Measurements from ENCODE around the gene AMOT.

Gene AMOT

DNA sequence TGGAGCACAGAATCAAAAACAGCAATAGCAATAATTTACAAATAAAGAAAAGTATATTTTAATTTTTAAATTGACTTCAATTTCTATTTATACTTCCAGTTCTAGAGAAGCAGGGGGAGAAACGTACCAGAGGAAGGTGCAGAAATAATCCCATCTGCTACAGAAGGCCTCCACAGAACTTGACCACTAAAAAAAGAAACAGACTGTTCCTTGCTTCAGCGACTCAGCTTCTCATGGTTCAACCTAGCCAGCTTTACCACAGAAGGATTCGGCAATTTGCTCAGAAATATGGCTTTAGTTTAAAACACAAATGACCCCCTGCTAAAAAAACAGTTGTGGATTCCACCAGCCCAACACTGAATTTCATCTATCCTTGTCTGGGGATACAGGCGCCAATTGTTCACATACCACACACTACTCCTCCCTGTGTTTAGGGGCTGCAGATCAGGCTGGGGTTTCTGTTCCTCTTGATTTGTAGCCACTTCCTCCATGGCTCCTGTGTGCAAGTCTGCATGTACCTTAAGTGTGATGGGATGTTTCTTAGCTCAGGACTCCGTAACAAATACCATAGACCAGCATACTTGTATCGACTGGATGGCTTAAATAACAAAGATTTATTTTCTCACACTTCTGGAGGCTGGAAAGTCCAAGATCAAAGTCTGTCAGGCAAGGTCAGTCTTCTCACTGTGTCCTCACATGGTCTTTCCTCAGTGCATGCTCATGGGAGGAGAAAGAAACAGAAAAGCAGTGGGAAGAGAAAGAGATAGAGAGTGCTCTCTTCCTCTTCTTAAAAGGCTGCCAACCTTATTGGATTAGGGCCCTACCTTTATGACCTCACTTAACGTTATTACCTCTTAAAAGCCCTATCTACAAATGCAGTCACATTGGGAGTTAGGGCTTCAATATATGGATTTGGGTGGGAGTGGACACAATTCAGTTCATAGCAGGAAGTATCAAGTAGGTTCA lies 79.1 kb downstream of the AMOT start:
- Histone ChIP-seq H3K79me2 (no peaks in the 10 kb centered on the region), H3K27me3 (ENCODE audit: control insufficient read depth, insufficient read depth, low read length) (no peaks in the 10 kb centered on the region), H3K27ac (no peak overlapping the region), H3K4me1 (no peaks in the 10 kb centered on the region), H3K4me2 (ENCODE audit: low read length) (no peak overlapping the region), H3K9me3 (ENCODE audit: control insufficient read depth, low read length) (no peaks in the 10 kb centered on the region), H3K4me3 (ENCODE audit: low read depth, low read length) (no peak overlapping the region), H2AFZ (no peak overlapping the region), H3K36me3 (ENCODE audit: control insufficient read depth, insufficient read depth, low read length) (no peaks in the 10 kb centered on the region), H3K9ac (no peak overlapping the region)
- TF ChIP-seq, protein P1, sequence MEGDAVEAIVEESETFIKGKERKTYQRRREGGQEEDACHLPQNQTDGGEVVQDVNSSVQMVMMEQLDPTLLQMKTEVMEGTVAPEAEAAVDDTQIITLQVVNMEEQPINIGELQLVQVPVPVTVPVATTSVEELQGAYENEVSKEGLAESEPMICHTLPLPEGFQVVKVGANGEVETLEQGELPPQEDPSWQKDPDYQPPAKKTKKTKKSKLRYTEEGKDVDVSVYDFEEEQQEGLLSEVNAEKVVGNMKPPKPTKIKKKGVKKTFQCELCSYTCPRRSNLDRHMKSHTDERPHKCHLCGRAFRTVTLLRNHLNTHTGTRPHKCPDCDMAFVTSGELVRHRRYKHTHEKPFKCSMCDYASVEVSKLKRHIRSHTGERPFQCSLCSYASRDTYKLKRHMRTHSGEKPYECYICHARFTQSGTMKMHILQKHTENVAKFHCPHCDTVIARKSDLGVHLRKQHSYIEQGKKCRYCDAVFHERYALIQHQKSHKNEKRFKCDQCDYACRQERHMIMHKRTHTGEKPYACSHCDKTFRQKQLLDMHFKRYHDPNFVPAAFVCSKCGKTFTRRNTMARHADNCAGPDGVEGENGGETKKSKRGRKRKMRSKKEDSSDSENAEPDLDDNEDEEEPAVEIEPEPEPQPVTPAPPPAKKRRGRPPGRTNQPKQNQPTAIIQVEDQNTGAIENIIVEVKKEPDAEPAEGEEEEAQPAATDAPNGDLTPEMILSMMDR (IDR thresholded peaks at IDR 0.05) = no peak

- no peaks in the 10 kb centered on the region for H3K79me2 ChIP-seq
- no peaks in the 10 kb centered on the region for H3K4me1 ChIP-seq
- no peaks in the 10 kb centered on the region for H3K27me3 ChIP-seq (ENCODE audit: control insufficient read depth, insufficient read depth, low read length)
- H3K9me3 ChIP-seq (ENCODE audit: control insufficient read depth, low read length) = no peaks in the 10 kb centered on the region
- H3K4me2 ChIP-seq (ENCODE audit: low read length) = no peak overlapping the region
- no peaks in the 10 kb centered on the region for H3K36me3 ChIP-seq (ENCODE audit: control insufficient read depth, insufficient read depth, low read length)
- H3K4me3 ChIP-seq (ENCODE audit: low read depth, low read length) = no peak overlapping the region
- TF ChIP-seq, protein P1 (IDR thresholded peaks at IDR 0.05) = no peak
- no peak overlapping the region for H3K27ac ChIP-seq
- no peak overlapping the region for H2AFZ ChIP-seq
- no peak overlapping the region for H3K9ac ChIP-seq
These were observed 79.9 kb downstream of the AMOT start for GRCh38 chrX:112760697-112761096.

DNA sequence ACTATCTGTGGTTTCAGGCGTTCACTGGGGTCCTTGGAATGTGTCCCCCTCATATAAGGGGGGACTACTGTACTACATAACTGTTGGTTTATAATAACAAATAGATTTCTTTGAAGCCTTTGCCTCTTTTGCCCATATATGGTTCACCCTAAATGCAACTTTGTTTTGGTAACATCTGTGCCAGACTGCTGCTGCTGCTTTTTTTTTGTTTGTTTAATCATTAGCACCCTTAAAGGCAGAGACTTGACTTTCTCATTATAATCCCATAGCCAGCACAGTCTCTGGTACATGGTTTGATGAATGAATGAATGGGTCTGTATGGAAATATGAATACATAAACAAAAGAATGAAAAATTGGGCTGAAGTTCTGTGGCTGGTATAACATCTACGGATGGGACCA lies 80.7 kb downstream of the AMOT start:
- TF ChIP-seq, protein P1 (IDR thresholded peaks at IDR 0.05) = no peak
- no peaks in the 10 kb centered on the region for H3K4me1 ChIP-seq

DNA sequence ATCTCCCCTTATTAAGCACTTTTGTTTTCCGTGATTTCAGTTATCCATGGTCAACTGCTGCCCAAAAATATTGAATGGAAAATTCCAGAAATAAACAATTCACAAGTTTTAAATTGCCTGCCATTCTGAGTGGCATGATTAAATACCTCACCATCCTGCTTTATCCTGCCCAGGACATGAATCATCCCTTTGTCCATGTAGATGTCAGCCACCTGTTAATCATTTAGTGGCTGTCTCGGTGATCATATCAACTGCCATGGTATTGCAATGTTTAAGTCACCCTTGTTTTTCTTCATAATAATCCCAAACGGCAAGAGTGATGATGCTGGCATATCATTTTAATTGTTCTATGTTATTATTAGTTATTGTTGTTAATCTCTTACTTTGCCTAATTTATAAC lies 81.1 kb downstream of the AMOT start:
- no peaks in the 10 kb centered on the region for H3K27me3 ChIP-seq (ENCODE audit: control insufficient read depth, insufficient read depth, low read length)
- H3K36me3 ChIP-seq (ENCODE audit: control insufficient read depth, insufficient read depth, low read length) = no peaks in the 10 kb centered on the region
- TF ChIP-seq, protein P1 (IDR thresholded peaks at IDR 0.05) = no peak
- H3K27ac ChIP-seq = no peak overlapping the region
- no peak overlapping the region for H2AFZ ChIP-seq
- no peaks in the 10 kb centered on the region for H3K4me1 ChIP-seq
- H3K79me2 ChIP-seq = no peaks in the 10 kb centered on the region
- no peaks in the 10 kb centered on the region for H3K9me3 ChIP-seq (ENCODE audit: control insufficient read depth, low read length)
- no peak overlapping the region for H3K4me3 ChIP-seq (ENCODE audit: low read depth, low read length)
- H3K9ac ChIP-seq = no peak overlapping the region
- no peak overlapping the region for H3K4me2 ChIP-seq (ENCODE audit: low read length)

More for the DNA sequence above, 80.7 kb downstream of the AMOT start:
- no peak overlapping the region for H2AFZ ChIP-seq
- no peaks in the 10 kb centered on the region for H3K27me3 ChIP-seq (ENCODE audit: control insufficient read depth, insufficient read depth, low read length)
- H3K36me3 ChIP-seq (ENCODE audit: control insufficient read depth, insufficient read depth, low read length) = no peaks in the 10 kb centered on the region
- no peaks in the 10 kb centered on the region for H3K79me2 ChIP-seq
- no peak overlapping the region for H3K9ac ChIP-seq
- H3K27ac ChIP-seq = no peak overlapping the region
- no peak overlapping the region for H3K4me3 ChIP-seq (ENCODE audit: low read depth, low read length)
- H3K9me3 ChIP-seq (ENCODE audit: control insufficient read depth, low read length) = no peaks in the 10 kb centered on the region
- H3K4me2 ChIP-seq (ENCODE audit: low read length) = no peak overlapping the region

Data from parathyroid adenoma (tissue), 2 donors.